ENCODE data around the gene FAM228A.

FAM228A gene

DNA sequence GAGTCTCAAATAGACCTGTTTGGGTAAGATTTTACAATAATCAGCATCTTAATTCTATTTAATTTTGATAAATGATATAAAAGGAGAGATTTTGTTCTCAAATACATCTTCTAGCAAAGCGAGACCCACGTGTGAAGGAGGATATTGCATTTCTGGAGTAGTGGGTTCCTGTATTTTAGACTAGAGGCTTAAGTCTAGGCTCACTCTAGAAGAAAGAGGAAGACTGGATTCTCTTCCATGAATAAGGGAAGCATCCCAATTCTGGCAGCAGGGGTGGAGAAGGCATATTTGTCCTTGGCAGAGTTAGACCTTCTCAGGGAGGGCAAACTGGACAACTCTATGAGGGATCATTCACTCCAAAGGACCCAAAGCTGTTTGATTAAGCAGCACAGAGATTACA lies 11.3 kb upstream of the FAM228A start:
- Mint-ChIP-seq H3K9me3 (peaks cover 38% of the 10 kb centered on the region), H3K27ac (no peak overlapping the region), H3K36me3 (ENCODE audit: low read depth) (peaks cover 44% of the 10 kb centered on the region), H3K4me3 (no peak overlapping the region), H3K4me1 (peaks cover 1% of the 10 kb centered on the region), H3K27me3 (ENCODE audit: low read depth, poor library complexity) (peaks cover 8% of the 10 kb centered on the region)
- TF ChIP-seq, protein P1, sequence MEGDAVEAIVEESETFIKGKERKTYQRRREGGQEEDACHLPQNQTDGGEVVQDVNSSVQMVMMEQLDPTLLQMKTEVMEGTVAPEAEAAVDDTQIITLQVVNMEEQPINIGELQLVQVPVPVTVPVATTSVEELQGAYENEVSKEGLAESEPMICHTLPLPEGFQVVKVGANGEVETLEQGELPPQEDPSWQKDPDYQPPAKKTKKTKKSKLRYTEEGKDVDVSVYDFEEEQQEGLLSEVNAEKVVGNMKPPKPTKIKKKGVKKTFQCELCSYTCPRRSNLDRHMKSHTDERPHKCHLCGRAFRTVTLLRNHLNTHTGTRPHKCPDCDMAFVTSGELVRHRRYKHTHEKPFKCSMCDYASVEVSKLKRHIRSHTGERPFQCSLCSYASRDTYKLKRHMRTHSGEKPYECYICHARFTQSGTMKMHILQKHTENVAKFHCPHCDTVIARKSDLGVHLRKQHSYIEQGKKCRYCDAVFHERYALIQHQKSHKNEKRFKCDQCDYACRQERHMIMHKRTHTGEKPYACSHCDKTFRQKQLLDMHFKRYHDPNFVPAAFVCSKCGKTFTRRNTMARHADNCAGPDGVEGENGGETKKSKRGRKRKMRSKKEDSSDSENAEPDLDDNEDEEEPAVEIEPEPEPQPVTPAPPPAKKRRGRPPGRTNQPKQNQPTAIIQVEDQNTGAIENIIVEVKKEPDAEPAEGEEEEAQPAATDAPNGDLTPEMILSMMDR (IDR thresholded peaks at IDR 0.05) = no peak
- DNase-seq = no peak

DNA sequence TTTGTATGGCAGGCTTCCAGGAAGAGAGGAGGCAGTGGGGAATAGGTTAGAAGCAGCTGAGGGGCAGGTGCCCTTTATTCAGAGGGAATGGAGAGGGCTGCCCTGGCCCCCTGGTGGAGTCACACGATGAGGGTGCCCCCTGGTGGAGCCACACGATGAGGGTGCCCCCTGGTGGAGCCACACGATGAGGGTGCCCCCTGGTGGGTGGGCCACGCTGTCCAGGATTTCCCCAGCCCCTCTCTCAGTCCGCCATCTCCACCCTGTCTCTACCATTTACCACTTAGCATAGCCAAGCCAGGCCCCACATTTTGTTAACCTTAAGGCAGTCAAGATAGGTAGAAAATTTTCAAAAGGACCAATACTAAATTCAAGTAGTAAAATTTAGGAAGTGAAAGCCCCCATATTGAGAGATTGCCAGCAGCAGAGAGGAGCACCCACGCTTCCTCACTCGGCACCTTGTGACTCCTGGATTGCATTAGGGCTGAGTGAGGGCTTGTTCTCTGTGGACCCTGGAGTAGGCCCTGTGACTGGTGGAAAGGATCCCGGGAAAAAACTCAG lies 10.4 kb upstream of the FAM228A start:
- TF ChIP-seq, protein P1 (IDR thresholded peaks at IDR 0.05) = peak; percentile 23

DNA sequence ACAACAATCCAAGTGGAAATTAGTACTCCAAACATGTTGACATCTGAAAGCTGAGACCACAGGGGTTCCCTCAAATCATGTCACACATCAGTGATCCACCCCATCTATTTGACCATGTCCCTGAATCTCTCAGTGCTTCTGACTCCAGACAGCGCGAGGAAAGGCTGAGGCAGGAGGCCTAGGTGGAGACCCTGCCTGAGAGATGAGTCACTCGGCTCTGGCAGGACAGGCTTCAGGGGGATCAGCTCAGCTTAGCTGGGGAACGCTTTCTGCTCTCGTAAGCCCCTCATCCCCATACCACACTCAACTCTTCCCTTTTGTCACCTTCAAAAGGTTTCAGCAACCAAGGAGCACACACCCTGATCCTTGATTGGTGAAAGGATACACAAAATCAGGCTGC lies 5.8 kb upstream of the FAM228A start:
- peaks cover 7% of the 10 kb centered on the region for H3K9me3 Mint-ChIP-seq
- DNase-seq = no peak
- H3K27me3 Mint-ChIP-seq (ENCODE audit: low read depth, poor library complexity) = peaks cover 8% of the 10 kb centered on the region
- peaks cover 9% of the 10 kb centered on the region for H3K4me1 Mint-ChIP-seq
- H3K4me3 Mint-ChIP-seq = no peak overlapping the region
- no peak overlapping the region for H3K27ac Mint-ChIP-seq
- peaks cover 8% of the 10 kb centered on the region for H3K36me3 Mint-ChIP-seq (ENCODE audit: low read depth)
- TF ChIP-seq, protein P1 (IDR thresholded peaks at IDR 0.05) = no peak

More for the DNA sequence above, 10.4 kb upstream of the FAM228A start:
- peaks cover 9% of the 10 kb centered on the region for H3K4me1 Mint-ChIP-seq
- peaks cover 8% of the 10 kb centered on the region for H3K27me3 Mint-ChIP-seq (ENCODE audit: low read depth, poor library complexity)
- H3K36me3 Mint-ChIP-seq (ENCODE audit: low read depth) = peaks cover 35% of the 10 kb centered on the region
- peaks cover 33% of the 10 kb centered on the region for H3K9me3 Mint-ChIP-seq
- H3K4me3 Mint-ChIP-seq = no peak overlapping the region
- peak overlapping the region; percentile 12 for H3K27ac Mint-ChIP-seq
- DNase-seq = peak; percentile 11

DNA sequence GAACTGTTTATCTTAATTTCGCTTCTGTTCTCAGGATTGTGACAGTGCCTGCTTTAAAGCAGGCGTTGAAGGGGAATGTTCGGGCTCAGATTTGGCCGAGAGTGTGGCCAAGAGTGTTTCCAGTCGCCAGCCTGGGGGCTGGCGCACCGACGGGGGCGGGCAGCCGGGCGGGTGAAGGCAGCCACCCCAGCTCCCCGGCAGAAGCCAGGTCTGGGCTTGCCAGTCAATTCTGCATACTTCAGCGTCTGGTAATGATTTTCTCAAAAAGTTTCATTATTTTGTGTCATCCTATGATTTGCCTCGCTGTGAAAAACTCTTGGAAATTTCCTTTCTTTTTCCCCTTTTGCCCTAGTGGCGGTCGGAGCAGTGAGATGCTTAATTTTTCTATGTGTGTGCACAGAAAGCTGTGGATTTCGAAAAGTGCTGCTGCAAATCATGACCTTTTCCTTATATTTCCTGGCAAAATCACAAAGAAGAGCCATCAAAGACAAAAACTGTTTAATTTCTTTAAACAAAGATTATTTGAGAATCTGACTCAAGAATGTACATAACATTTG lies 856 bp downstream of the FAM228A start:
- H3K27ac Mint-ChIP-seq = no peak overlapping the region
- peaks cover 3% of the 10 kb centered on the region for H3K27me3 Mint-ChIP-seq (ENCODE audit: low read depth, poor library complexity)
- no peak for DNase-seq
- no peak overlapping the region for H3K4me3 Mint-ChIP-seq
- H3K9me3 Mint-ChIP-seq = peaks cover 13% of the 10 kb centered on the region
- TF ChIP-seq, protein P1 (IDR thresholded peaks at IDR 0.05) = no peak
- no peaks in the 10 kb centered on the region for H3K4me1 Mint-ChIP-seq
- peaks cover 11% of the 10 kb centered on the region for H3K36me3 Mint-ChIP-seq (ENCODE audit: low read depth)

DNA sequence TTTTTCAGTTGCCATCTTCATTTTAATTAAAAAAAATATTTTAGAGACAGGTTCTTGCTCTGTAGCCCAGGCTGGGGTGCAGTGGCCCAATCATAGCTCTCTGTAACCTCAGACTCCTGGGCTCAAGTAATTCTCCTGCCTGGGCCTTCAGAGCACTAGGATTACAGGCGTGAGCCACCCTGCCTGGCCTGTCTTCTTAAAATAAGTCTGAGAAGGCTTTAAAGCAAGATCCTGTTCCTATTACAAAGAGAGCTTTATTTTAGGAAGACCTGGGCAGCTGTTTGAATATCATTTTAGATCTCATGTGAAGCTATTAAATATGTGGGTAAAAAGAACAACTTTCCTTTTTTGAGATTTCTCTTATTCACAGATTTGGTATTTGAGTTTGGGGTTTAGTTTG lies 1.5 kb downstream of the FAM228A start:
- Mint-ChIP-seq H3K9me3 (peaks cover 13% of the 10 kb centered on the region), H3K4me1 (peaks cover under 1% of the 10 kb centered on the region), H3K4me3 (no peak overlapping the region), H3K27ac (no peak overlapping the region), H3K27me3 (ENCODE audit: low read depth, poor library complexity) (peaks cover 3% of the 10 kb centered on the region), H3K36me3 (ENCODE audit: low read depth) (peaks cover 11% of the 10 kb centered on the region)
- DNase-seq = no peak
- TF ChIP-seq, protein P1 (IDR thresholded peaks at IDR 0.05) = no peak

DNA sequence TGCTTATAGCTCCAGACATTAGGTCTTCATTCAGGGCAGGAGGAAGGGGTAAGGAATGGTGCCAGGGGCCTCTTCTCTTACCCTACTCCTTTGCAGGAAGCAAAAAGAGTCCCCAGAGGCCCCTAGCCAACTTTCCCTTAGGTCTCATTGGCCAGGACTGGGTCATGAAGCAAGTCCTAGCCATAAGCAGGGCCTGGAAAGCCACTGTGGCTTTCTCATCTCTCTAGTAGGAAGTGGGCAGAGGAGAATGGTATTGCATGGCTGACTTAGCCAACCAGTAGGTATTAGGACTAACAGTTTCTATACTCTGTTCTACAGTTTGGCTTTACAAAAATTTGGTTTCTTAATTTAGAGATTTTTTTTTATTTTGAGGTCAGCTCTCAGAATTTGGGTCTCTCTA lies 4.8 kb downstream of the FAM228A start:
- TF ChIP-seq, protein P1 (IDR thresholded peaks at IDR 0.05) = no peak
- Mint-ChIP-seq H3K27ac (no peak overlapping the region), H3K9me3 (no peaks in the 10 kb centered on the region), H3K4me3 (no peak overlapping the region), H3K4me1 (peaks cover 27% of the 10 kb centered on the region), H3K27me3 (ENCODE audit: low read depth, poor library complexity) (peaks cover 6% of the 10 kb centered on the region), H3K36me3 (ENCODE audit: low read depth) (no peaks in the 10 kb centered on the region)
- no peak for DNase-seq
